K562 (cell line): Measurements from ENCODE around the gene TXNL4A. TPM values are rescaled to one million over a fixed set of nuclear protein-coding genes. Genes with fewer than 3 reads are reported as not detected.
A peak's percentile ranks its signal among the peaks of the same experiment; 100 is the strongest.

Experiments used
- CC2D1A ChIP-seq: fragments of 450-650 bp; IDR thresholded peaks from 2 replicates; pipeline ENCODE4 v1.6.1; 2017; ENCODE audit warnings: mild to moderate bottlenecking
- ERF ChIP-seq: fragments of 450-650 bp; formaldehyde crosslinking; IDR thresholded peaks from 2 replicates; pipeline ENCODE4 v1.4.0; 2020; ENCODE audit warnings: mild to moderate bottlenecking, mixed read lengths
- ETV5 ChIP-seq: sonication (generic); formaldehyde crosslinking; IDR thresholded peaks from 2 replicates; pipeline ENCODE4 v1.4.0; 2020; ENCODE audit warnings: low read depth, mild to moderate bottlenecking, missing genetic modification reagents
- FIP1L1 ChIP-seq: fragments of 200-400 bp; formaldehyde crosslinking; IDR thresholded peaks from 2 replicates; pipeline ENCODE4 v1.6.1; 2018; ENCODE audit warnings: mild to moderate bottlenecking, low read depth, low read length; ENCODE audit not compliant: poor library complexity, severe bottlenecking
- FOXP1 ChIP-seq: sonication (generic); formaldehyde crosslinking; IDR thresholded peaks from 2 replicates; pipeline ENCODE4 v1.8.0; 2022; ENCODE audit warnings: mild to moderate bottlenecking, missing genetic modification reagents
- HMGN3 ChIP-seq: IDR thresholded peaks from 2 replicates; pipeline ENCODE4 v1.6.1; 2011; ENCODE audit warnings: borderline replicate concordance, low read depth, mild to moderate bottlenecking, mixed read lengths, low read length; ENCODE audit not compliant: insufficient read length; ENCODE audit errors: extremely low read depth
- LCOR ChIP-seq: sonication (generic); formaldehyde crosslinking; IDR thresholded peaks from 2 replicates; pipeline ENCODE4 v1.8.0; 2022; ENCODE audit warnings: mild to moderate bottlenecking, missing genetic modification reagents
- MAZ ChIP-seq, 2 experiments: fragments of 450-650 bp in 1 of 2; sonication (generic) in 1 of 2; formaldehyde crosslinking; IDR thresholded peaks in 1 of 2; conservative IDR thresholded peaks in 1 of 2; 2 replicates each; pipeline versions ENCODE4 v1.4.0 to v1.5.0; 2020; ENCODE audit warnings: mild to moderate bottlenecking in 1 of 2, missing genetic modification reagents in 1 of 2
- MYBL2 ChIP-seq, 2 experiments: fragments of 450-650 bp in 1 of 2; sonication (generic) in 1 of 2; formaldehyde crosslinking in 1 of 2; IDR thresholded peaks; 2 replicates each; pipeline versions ENCODE4 v1.6.1 to v1.8.1; 2017 to 2022; ENCODE audit warnings: borderline replicate concordance in 1 of 2, inconsistent platforms in 1 of 2, low read depth in 1 of 2, mild to moderate bottlenecking in 1 of 2, missing genetic modification reagents in 1 of 2, moderate library complexity in 1 of 2
- NFXL1 ChIP-seq: fragments of 450-650 bp; formaldehyde crosslinking; IDR thresholded peaks from 2 replicates; pipeline ENCODE4 v1.4.0; 2021; ENCODE audit warnings: mild to moderate bottlenecking
- PHF8 ChIP-seq: fragments of 200-600 bp; sonication (generic); IDR thresholded peaks from 2 replicates; pipeline ENCODE4 v1.6.1; 2012; ENCODE audit warnings: mixed run types, mild to moderate bottlenecking, inconsistent platforms, low read length, moderate library complexity, borderline replicate concordance
- RHOXF2B ChIP-seq: fragments of 250-450 bp; sonication (Bioruptor Pico); conservative IDR thresholded peaks from 2 replicates; pipeline ENCODE4 v1.5.1; 2021
- SAP30 ChIP-seq: fragments of 200-600 bp; sonication (generic); IDR thresholded peaks from 2 replicates; pipeline ENCODE4 v1.6.1; 2012; ENCODE audit warnings: borderline replicate concordance, low read depth, mild to moderate bottlenecking, moderate library complexity, low read length, control low read depth, inconsistent platforms; ENCODE audit not compliant: insufficient read depth, poor library complexity, severe bottlenecking
- SPI1 ChIP-seq: IDR thresholded peaks from 2 replicates; pipeline ENCODE4 v1.6.1; 2011; ENCODE audit warnings: low read depth, low read length, control low read depth, borderline replicate concordance
- SUPT5H ChIP-seq: fragments of 450-650 bp; IDR thresholded peaks from 2 replicates; pipeline ENCODE4 v1.6.1; 2016
- TEAD1 ChIP-seq, 2 experiments: fragments of 450-650 bp in 1 of 2; sonication (generic) in 1 of 2; formaldehyde crosslinking; IDR thresholded peaks; 2 replicates each; pipeline versions ENCODE4 v1.4.0 to v1.8.0; 2020 to 2022; ENCODE audit warnings: mild to moderate bottlenecking in 2 of 2, missing genetic modification reagents in 1 of 2
- UBTF ChIP-seq, 2 experiments: IDR thresholded peaks; 2 replicates each; pipeline ENCODE4 v1.6.1; 2012; ENCODE audit warnings: improper control_type of control experiment in 2 of 2, low read depth in 2 of 2, low read length in 2 of 2, borderline replicate concordance in 1 of 2
- ZFX ChIP-seq: sonication (generic); formaldehyde crosslinking; IDR thresholded peaks from 2 replicates; pipeline ENCODE4 v1.8.0; 2022; ENCODE audit warnings: mild to moderate bottlenecking, missing genetic modification reagents, moderate library complexity
- ZNF121 ChIP-seq: sonication (generic); formaldehyde crosslinking; conservative IDR thresholded peaks from 2 replicates; pipeline ENCODE4 v1.8.0; 2022; ENCODE audit warnings: missing genetic modification reagents
- ZNF75A ChIP-seq: fragments of 450-650 bp; formaldehyde crosslinking; IDR thresholded peaks from 2 replicates; pipeline ENCODE4 v1.4.0; 2020; ENCODE audit warnings: mild to moderate bottlenecking
- polyA plus RNA-seq, 8 experiments: library from polyadenylated mRNA; depleted of rRNA in 4 of 8; stranded (reverse) in 5 of 8; unstranded in 3 of 8; fragments of >200 nt; fragmentation: Nextera tagmentation in 2 of 8; fragmentation: Illumina TruSeq in 1 of 8; extraction: Ambion mirVana in 2 of 8; extraction: Trizol in 1 of 8; gene quantifications; 2 replicates each; pipeline versions ENCODE4 v1.2.1 to v1.2.3, GENCODE V29; 2011 to 2014; ENCODE audit warnings: inconsistent platforms in 1 of 8, missing spikeins in 1 of 8
- total RNA-seq, 7 experiments: library from RNA; depleted of rRNA in 6 of 7; stranded (reverse); fragments of >200 nt in 6 of 7; fragmentation: Illumina TruSeq in 2 of 7; extraction: Trizol in 2 of 7; gene quantifications; 2 replicates each; pipeline versions ENCODE4 v1.2.1 to v1.2.3, GENCODE V29; 2011 to 2021; ENCODE audit warnings: low replicate concordance in 1 of 7
- TF ChIP-seq, protein P1 (sequence below), 3 experiments: IDR thresholded peaks in 2 of 3; conservative IDR thresholded peaks in 1 of 3; 2 replicates each; pipeline ENCODE4 v1.5.1; 2011 to 2012; ENCODE audit warnings: low read length in 3 of 3, mild to moderate bottlenecking in 3 of 3, control low read depth in 2 of 3, improper control_type of control experiment in 1 of 3, inconsistent platforms in 1 of 3, low read depth in 1 of 3, mixed read lengths in 1 of 3, moderate library complexity in 1 of 3; ENCODE audit not compliant: insufficient read depth in 2 of 3
- TF ChIP-seq, protein P2 (sequence below): fragments of 250-450 bp; sonication (Bioruptor Pico); IDR thresholded peaks from 2 replicates; pipeline ENCODE4 v1.8.0; 2022; ENCODE audit warnings: moderate library complexity, mild to moderate bottlenecking, inconsistent platforms

TXNL4A gene
- total and polyA plus RNA-seq, 9 of the 15 experiments (the other 6 are each of a cell fraction or from before 2014, with no cell fraction given) = 27.0 to 132 (median 87.5) TPM

DNA sequence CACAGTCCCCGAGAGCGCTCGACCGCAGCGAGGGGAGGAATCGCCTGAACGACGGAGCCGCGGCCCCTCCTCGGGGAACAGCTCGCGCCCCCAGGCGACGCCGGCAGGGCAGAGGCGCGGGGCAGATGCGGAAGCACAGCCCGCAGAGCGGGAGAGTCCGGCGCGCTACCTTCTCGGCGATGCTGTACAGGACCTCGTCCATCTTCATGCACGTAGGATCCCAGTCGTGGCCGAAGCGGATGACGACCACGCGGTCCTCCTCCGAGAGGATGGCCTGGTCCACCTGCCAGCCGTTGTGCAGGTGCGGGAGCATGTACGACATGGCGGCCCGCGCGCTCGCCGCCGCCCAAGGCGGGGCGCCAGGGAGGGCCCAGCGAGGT lies 302 bp downstream of the TXNL4A start (continued):
- peak in 1 of 2 experiments; percentile 60; a peak in 2 of 4 replicates for TF ChIP-seq MAZ (CRISPR knock-in tag; conservative IDR thresholded peaks at IDR 0.05 in 1 of 2, IDR thresholded peaks at IDR 0.05 in 1 of 2)
- no peak for TF ChIP-seq SUPT5H
- no peak for TF ChIP-seq TEAD1 (CRISPR knock-in tag; IDR thresholded peaks at IDR 0.05)
- TF ChIP-seq SAP30 = no peak
- TF ChIP-seq ZNF75A = no peak
- peak; percentile 65 for TF ChIP-seq ZFX (CRISPR knock-in tag)
- no peak for TF ChIP-seq CC2D1A
- TF ChIP-seq, protein P1, sequence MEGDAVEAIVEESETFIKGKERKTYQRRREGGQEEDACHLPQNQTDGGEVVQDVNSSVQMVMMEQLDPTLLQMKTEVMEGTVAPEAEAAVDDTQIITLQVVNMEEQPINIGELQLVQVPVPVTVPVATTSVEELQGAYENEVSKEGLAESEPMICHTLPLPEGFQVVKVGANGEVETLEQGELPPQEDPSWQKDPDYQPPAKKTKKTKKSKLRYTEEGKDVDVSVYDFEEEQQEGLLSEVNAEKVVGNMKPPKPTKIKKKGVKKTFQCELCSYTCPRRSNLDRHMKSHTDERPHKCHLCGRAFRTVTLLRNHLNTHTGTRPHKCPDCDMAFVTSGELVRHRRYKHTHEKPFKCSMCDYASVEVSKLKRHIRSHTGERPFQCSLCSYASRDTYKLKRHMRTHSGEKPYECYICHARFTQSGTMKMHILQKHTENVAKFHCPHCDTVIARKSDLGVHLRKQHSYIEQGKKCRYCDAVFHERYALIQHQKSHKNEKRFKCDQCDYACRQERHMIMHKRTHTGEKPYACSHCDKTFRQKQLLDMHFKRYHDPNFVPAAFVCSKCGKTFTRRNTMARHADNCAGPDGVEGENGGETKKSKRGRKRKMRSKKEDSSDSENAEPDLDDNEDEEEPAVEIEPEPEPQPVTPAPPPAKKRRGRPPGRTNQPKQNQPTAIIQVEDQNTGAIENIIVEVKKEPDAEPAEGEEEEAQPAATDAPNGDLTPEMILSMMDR (IDR thresholded peaks at IDR 0.05 in 2 of 3, conservative IDR thresholded peaks at IDR 0.05 in 1 of 3; ENCODE audit: insufficient read depth in 2 of 3, low read depth in 1 of 3, low read length in 3 of 3) = peak; percentile 34 to 53 (median 49); a peak in 5 of 6 replicates
- TF ChIP-seq, protein P2, sequence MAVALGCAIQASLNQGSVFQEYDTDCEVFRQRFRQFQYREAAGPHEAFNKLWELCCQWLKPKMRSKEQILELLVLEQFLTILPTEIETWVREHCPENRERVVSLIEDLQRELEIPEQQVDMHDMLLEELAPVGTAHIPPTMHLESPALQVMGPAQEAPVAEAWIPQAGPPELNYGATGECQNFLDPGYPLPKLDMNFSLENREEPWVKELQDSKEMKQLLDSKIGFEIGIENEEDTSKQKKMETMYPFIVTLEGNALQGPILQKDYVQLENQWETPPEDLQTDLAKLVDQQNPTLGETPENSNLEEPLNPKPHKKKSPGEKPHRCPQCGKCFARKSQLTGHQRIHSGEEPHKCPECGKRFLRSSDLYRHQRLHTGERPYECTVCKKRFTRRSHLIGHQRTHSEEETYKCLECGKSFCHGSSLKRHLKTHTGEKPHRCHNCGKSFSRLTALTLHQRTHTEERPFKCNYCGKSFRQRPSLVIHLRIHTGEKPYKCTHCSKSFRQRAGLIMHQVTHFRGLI (CRISPR knock-in tag) = no peak
- TF ChIP-seq RHOXF2B (CRISPR knock-in tag) = no peak
- no peak for TF ChIP-seq FOXP1
- peak; percentile 55; the same call in 1 of the 2 replicates for TF ChIP-seq LCOR (CRISPR knock-in tag)
- TF ChIP-seq NFXL1 (CRISPR knock-in tag) = no peak
- no peak for TF ChIP-seq ZNF121 (CRISPR knock-in tag)
- TF ChIP-seq MYBL2 (IDR thresholded peaks at IDR 0.05; ENCODE audit: low read depth) = no peak
- no peak for TF ChIP-seq MYBL2 (CRISPR knock-in tag; IDR thresholded peaks at IDR 0.05; ENCODE audit: borderline replicate concordance)
- TF ChIP-seq FIP1L1 = peak; percentile 29
- peak; percentile 47; the same call in 1 of the 2 replicates for TF ChIP-seq ETV5 (CRISPR knock-in tag)
- no peak for TF ChIP-seq SPI1
- TF ChIP-seq HMGN3 = peak; percentile 34
- TF ChIP-seq UBTF (IDR thresholded peaks at IDR 0.05; ENCODE audit: borderline replicate concordance in 1 of 2, low read depth in 2 of 2, low read length in 2 of 2) = peak in 1 of 2 experiments; percentile 72; a peak in 1 of 4 replicates
- TF ChIP-seq ERF (CRISPR knock-in tag) = no peak
- TF ChIP-seq PHF8 = peak; percentile 71; the same call in 1 of the 2 replicates
